Vagina (tissue), 2 donors: ENCODE measurements around the gene RPS6KB2. TPM values are rescaled to one million over a fixed set of nuclear protein-coding genes. Genes with fewer than 3 reads are reported as not detected.

ENCODE experiments used
- DNase-seq, 2 donors: peaks; one replicate each; pipeline ENCODE4 v3.0.0-alpha.2; 2017; ENCODE audit errors: extremely low spot score in 2 of 2
- H3K27ac ChIP-seq: fragments of 200-600 bp; sonication (generic); one replicate; pipeline ENCODE4 v1.5.1; 2019
- H3K27me3 ChIP-seq: fragments of 200-600 bp; sonication (generic); one replicate; pipeline ENCODE4 v1.5.1; 2019
- H3K36me3 ChIP-seq, 2 donors: fragments of 200-600 bp; sonication (generic); one replicate each; pipeline ENCODE4 v1.5.1; 2017 to 2019
- H3K4me1 ChIP-seq: fragments of 200-600 bp; sonication (generic); one replicate; pipeline ENCODE4 v1.5.1; 2019
- H3K4me3 ChIP-seq, 2 donors: fragments of 200-600 bp; sonication (generic); 1 replicate in 1 of 2; 2 replicates in 1 of 2; pipeline ENCODE4 v1.5.1; 2016 to 2019
- H3K9me3 ChIP-seq: fragments of 200-600 bp; sonication (generic); one replicate; pipeline ENCODE4 v1.5.1; 2019
- CTCF ChIP-seq, 3 experiments: fragments of 450-650 bp in 2 of 3; fragments of 200-600 bp in 1 of 3; sonication (generic) in 1 of 3; IDR thresholded peaks; one replicate each; pipeline ENCODE4 v1.5.1; 2017 to 2019; ENCODE audit warnings: antibody characterized with exemption in 3 of 3, mild to moderate bottlenecking in 2 of 3, moderate library complexity in 2 of 3
- POLR2A ChIP-seq, 2 donors: fragments of 450-650 bp; IDR thresholded peaks; one replicate each; pipeline ENCODE4 v1.6.1; 2017; ENCODE audit warnings: antibody characterized with exemption in 2 of 2, mild to moderate bottlenecking in 2 of 2, moderate library complexity in 2 of 2
- POLR2AphosphoS5 ChIP-seq, 2 donors: sonication (generic); formaldehyde crosslinking; IDR thresholded peaks; one replicate each; pipeline ENCODE4 v1.9.0; 2017; ENCODE audit warnings: antibody characterized with exemption in 2 of 2, mild to moderate bottlenecking in 2 of 2, low read depth in 1 of 2; ENCODE audit not compliant: insufficient read depth in 1 of 2
- intact Hi-C: fragments of 100-400 bp; cut with DNase I; formaldehyde crosslinking; loops from one replicate; pipeline ENCODE4 v1.15.1; 2023
- total RNA-seq: library from RNA; depleted of rRNA; stranded (reverse); fragments of >200 nt; gene quantifications from one replicate; pipeline ENCODE4 v1.2.3, GENCODE V29; 2016

The RPS6KB2 gene
- total RNA-seq, 1 donor from 2014 or later = 50.6 TPM

- no peaks in the 10 kb centered on the region for H3K36me3 ChIP-seq
- peak overlapping the region; percentile 80 for H3K27ac ChIP-seq
- intact Hi-C loops = loop anchor here (1.0 kb wide), 1 partner anchor 117 kb away; the partner anchor contains the start of gene CDK2AP2
- H3K27me3 ChIP-seq = no peaks in the 10 kb centered on the region
- no peak for DNase-seq
- TF ChIP-seq CTCF (IDR thresholded peaks at IDR 0.05) = no peak
- no peak for TF ChIP-seq POLR2AphosphoS5 (IDR thresholded peaks at IDR 0.05; ENCODE audit: insufficient read depth in 1 of 2, low read depth in 1 of 2)
- TF ChIP-seq POLR2A (IDR thresholded peaks at IDR 0.05) = no peak
- peak overlapping the region; percentile 85 to 93 for H3K4me3 ChIP-seq
- H3K9me3 ChIP-seq = no peaks in the 10 kb centered on the region
- peaks cover 19% of the 10 kb centered on the region for H3K4me1 ChIP-seq
Measured at GRCh38 chr11:67390947-67391303, 37.4 kb upstream of the RPS6KB2 start.

GRCh38 chr11:67391304-67392182, 36.8 kb upstream of the RPS6KB2 start, which contains the start of gene RAD9A:
RAD9A (plus strand) TSS chr11:67391986; CDS start chr11:67392045, 59 bp downstream.
- intact Hi-C loops = loop anchor here (1.0 kb wide), 1 partner anchor 117 kb away; the partner anchor contains the start of gene CDK2AP2
- H3K27ac ChIP-seq = peak within 1 kb of the TSS; percentile 80
- TF ChIP-seq POLR2AphosphoS5 (IDR thresholded peaks at IDR 0.05; ENCODE audit: insufficient read depth in 1 of 2, low read depth in 1 of 2) = peak; percentile 78 to 88
- no peak for TF ChIP-seq CTCF (IDR thresholded peaks at IDR 0.05)
- peak in 1 of 2 donors; percentile 21 for TF ChIP-seq POLR2A (IDR thresholded peaks at IDR 0.05)
- no peaks in the 10 kb centered on the region for H3K9me3 ChIP-seq
- no peaks in the 10 kb centered on the region for H3K36me3 ChIP-seq
- peaks cover 20% of the 10 kb centered on the region for H3K4me1 ChIP-seq
- peak within 1 kb of the TSS; percentile 85 to 93 for H3K4me3 ChIP-seq
- DNase-seq = peak in 1 of 2 donors; percentile 96
- H3K27me3 ChIP-seq = no peaks in the 10 kb centered on the region

DNA sequence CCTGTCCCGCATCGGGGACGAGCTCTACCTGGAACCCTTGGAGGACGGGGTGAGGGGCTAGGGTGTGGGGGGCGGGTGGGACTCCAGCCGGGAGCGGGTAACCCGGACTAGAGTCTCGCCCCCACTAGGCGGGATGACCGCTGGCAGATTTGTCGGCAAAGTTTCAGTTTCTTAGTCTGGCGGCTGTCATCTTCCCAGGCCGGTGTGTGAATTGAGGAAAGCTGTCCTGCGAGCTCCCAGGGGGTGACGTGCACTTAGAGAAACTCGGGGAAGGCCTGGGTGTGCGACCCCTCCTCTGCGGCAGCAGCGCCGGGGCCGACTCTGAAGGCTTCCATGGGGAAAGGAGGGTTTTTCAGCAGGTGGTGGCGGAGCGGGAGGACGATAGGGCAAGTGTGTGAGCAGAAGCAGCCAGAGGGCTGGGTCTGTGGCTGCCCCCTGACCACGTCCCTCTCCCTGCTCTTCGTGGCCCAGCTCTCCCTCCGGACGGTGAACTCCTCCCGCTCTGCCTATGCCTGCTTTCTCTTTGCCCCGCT, 36.0 kb upstream of the RPS6KB2 start:
- no peaks in the 10 kb centered on the region for H3K9me3 ChIP-seq
- intact Hi-C loops = no loop called here
- H3K36me3 ChIP-seq = peaks cover 0 to 4% of the 10 kb centered on the region in 2 donors
- H3K27ac ChIP-seq = peak overlapping the region; percentile 80
- TF ChIP-seq POLR2A (IDR thresholded peaks at IDR 0.05) (no peak), POLR2AphosphoS5 (IDR thresholded peaks at IDR 0.05; ENCODE audit: insufficient read depth in 1 of 2, low read depth in 1 of 2) (no peak), CTCF (IDR thresholded peaks at IDR 0.05) (no peak)
- no peaks in the 10 kb centered on the region for H3K27me3 ChIP-seq
- H3K4me1 ChIP-seq = peaks cover 27% of the 10 kb centered on the region
- H3K4me3 ChIP-seq = peak overlapping the region; percentile 85 to 93
- no peak for DNase-seq

DNA sequence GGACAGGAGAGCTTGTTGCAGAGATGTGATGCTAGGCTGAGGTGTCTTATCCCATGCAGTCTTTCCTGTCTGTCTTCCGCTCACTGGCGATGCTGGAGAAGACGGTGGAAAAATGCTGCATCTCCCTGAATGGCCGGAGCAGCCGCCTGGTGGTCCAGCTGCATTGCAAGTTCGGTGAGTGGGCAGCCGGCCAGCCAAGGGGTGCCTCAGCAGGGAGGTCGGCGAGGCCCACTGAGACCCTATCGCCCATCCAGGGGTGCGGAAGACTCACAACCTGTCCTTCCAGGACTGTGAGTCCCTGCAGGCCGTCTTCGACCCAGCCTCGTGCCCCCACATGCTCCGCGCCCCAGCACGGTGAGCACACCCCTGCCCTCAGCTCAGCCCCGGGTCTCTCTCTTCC, 34.9 kb upstream of the RPS6KB2 start:
- Histone ChIP-seq H3K4me1 (peaks cover 34% of the 10 kb centered on the region), H3K9me3 (no peaks in the 10 kb centered on the region), H3K36me3 (peaks cover 0 to 16% of the 10 kb centered on the region in 2 donors), H3K4me3 (no peak overlapping the region), H3K27me3 (no peaks in the 10 kb centered on the region), H3K27ac (no peak overlapping the region)
- TF ChIP-seq POLR2A (IDR thresholded peaks at IDR 0.05) (no peak), POLR2AphosphoS5 (IDR thresholded peaks at IDR 0.05; ENCODE audit: insufficient read depth in 1 of 2, low read depth in 1 of 2) (no peak), CTCF (IDR thresholded peaks at IDR 0.05) (no peak)
- intact Hi-C loops = no loop called here
- DNase-seq = no peak
